IPS-NIHi7 (cell line): ENCODE results near the gene BRSK1.

Experiments
- DNase-seq: peaks from one replicate; pipeline ENCODE4 v3.0.0; 2012; ENCODE audit warnings: mixed read lengths; ENCODE audit errors: extremely low spot score

The BRSK1 gene

DNA sequence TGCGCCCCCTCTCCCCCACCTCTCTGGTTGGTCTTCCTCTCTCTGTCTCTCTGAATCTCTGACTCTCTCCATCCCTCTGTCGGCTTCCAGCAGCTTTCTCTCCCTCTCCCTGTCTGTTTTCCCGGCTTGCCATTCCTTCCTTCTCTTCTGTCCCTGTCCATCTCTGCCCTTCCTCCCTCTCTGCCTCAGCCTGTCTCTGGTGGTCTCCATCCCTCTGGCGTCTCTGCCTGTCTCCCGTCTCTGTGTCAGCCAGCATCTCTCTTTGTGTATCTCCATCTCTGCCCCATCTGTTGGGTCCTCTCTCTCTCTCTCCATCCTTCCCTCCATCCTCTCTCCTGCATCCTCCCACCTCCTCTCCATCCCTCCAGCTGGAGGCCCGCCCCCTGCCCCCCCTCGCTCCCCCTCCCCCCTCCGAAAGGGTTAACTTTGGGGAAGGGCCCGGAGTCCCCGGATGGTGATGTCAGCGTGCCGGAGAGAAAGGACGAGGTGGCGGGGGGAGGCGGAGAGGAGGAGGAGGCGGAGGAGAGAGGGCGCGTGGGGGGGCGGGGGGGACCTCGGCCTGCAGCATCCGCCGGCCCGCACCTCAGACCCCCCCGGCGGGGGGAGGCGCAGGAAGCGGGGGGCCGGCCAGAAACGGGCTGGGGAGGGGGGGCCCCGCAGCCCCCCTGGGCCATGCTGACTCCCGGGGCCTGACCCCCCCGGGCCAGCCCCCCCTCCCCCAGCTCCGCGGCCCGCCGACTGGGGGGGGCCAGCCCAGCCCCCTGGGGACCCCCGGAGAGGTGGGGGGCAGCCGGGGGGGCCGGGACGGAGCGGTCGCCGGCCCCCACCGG lies at the start of gene BRSK1:
Gene BRSK1 (plus strand): TSS at position 450 of the 830 bp plus-strand sequence. CDS start 446 bp downstream, outside the sequence.
- peak; percentile 76 for DNase-seq

DNA sequence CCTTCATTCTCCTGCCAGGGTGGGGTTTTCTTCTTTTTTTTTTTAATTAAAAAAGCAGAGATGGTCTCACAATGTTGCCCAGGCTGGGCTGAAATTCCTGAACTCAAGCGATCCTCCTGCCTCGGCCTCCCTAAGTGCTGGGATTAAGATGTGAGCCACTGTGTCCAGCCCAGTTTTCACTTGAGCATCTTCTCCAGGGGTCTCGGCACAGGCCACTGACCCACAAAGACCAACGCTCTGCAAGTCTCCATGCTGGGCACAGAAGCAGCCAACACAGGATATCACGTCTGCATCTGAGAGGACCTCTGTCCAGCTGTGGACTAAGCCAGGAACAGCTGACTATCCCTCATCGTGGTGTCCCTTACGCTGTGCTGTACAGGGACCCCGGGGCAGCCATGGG lies 45.8 kb upstream of the BRSK1 start:
- no peak for DNase-seq

DNA sequence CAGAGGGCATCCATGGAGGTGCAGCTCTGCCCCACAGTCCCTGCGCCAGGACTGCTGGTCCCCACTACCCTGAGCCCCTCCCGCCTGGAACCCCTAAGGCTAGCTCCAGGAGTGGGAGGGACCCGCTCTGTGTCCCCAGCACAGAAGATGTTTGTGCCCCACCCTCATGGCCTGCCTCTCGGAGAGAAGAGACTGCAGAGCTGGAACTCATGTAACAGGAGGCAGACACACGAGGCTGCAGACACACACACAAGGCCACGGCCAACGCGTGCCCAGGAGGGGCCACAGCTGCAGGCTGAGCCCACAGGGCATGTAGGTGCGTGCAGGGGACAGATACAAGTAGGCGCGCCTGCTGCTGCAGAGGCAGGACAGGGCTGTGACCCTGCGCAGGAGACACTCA lies 44.8 kb upstream of the BRSK1 start:
- DNase-seq: no peak

DNA sequence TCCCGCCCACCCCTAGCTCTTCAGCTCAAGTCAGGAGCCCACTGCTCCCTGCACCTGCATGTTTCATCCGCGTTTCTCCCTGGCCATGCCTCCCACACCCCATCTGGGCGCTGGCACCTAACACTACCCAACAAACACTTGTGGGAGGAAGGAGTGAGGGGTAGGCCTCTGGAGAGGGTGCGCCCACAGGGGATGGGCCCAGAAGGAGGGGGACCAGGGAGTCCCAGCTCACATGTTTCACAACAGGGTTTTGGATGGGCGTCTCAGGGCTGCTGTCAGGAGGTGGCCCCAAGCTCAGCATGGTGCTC lies 43.1 kb upstream of the BRSK1 start:
- DNase-seq: no peak

DNA sequence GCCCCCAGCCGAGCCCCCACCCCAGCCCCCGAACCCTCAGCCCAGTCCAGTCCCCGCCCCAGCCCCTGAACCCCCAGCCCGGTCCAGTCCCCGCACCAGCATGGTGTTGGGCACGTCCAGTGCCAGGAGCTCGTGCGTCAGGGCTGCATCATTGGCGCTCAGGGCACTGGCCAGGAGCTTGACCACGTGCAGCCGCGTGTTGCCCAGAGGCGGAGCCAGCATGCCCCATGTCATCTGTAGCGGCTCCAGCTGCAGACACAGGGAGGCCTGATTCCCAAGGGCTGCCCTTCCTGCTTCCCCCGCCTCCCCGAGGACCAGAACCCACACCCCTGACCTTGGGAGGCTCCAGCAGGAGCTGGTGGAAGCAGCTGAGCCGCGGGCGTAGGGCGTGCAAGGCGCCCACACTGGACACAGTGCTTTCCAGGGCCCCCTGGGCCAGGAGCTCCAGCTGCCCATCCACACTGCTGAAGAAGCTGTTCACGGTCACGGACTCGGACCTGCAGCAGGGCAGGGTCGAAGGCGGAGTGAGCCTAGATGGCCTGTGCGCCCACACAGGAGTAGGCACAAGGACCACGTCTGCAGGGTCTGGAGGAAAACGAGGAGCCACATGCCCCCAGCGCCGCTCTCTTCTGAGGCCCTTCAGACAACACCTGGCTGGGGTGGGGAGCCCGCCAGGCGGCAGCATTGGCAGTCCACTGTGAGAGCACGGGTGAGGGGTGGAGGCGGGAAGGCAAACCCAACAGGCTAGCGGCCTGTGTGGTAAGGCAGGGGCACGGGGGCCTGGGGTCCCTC lies 42.5 kb upstream of the BRSK1 start:
- DNase-seq: no peak

DNA sequence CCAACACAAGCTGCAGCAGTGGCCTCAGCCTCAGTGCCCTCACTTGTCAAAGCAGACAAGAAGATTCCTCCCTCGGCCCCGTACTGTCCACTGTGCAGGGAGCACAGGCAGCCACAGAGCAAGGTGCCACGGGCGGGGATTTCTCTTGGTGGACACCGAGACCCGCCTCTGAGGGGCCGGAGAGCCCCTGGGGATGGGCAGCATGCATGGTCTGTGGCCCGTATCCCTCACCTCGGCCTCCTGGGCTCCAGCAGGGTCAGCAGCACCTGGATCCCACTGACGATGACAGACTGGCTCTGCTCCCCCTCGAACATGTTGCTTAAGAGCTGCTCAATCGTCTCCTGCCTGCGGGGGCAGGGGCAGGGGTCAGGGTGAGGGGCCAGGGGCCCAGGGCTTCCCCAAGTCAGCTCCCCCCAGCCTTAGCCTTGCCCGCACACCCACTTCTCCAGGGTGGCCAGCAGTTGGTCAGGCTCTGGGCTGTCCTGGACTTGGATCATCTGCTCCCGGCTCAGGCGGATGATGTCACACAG lies 41.8 kb upstream of the BRSK1 start:
- DNase-seq: no peak

DNA sequence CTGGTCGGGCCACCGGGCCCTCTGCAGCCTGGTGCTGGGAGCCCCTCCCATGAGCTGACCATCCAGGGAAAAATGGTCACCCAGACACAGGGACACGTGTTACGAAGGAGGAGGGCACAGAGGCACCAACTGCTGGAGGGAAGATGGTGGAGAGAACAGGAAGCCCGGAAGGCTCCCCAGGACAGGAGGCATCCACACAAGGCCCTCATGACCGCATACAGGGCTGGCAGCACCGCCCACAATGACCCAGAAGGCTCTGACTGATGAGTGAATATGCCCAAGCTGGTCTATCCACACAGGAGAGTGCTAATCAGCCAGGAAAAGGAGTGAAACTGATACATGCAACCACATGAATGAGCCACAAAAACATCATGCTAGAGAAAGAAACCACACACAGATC lies 41.3 kb upstream of the BRSK1 start:
- no peak for DNase-seq

DNA sequence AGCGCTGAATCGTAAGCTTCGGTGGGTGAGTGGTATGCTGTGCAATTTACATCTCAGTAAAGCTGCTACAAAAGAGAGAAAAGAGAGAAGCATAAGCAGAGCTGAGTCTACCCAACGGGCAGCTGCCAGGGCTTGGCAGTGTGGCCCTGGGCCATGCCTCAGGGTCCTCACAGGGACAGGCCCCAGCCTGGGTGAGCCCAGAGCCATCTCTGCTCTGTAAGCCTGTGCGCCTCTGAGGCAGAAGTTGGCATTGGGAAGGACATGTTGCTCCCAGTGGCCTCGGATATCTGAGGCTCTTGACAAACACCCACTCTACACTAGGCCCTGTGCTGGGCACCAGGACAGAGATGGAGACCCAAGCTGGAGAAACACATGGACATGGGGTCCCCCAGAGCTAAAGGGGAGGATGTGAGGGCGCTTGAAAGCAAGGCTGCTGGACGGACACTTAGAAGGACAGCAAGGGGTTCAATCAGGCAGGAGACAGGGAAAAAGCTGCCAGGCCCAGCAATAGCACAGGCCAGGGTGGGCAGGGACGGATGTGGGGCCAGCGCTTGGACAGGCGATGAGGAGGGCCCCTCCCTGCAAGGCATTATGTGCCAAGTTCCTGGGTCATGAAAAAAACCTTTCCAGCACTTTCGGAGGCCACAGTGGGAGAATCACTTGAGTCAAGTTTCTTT lies 39.7 kb upstream of the BRSK1 start:
- no peak for DNase-seq

DNA sequence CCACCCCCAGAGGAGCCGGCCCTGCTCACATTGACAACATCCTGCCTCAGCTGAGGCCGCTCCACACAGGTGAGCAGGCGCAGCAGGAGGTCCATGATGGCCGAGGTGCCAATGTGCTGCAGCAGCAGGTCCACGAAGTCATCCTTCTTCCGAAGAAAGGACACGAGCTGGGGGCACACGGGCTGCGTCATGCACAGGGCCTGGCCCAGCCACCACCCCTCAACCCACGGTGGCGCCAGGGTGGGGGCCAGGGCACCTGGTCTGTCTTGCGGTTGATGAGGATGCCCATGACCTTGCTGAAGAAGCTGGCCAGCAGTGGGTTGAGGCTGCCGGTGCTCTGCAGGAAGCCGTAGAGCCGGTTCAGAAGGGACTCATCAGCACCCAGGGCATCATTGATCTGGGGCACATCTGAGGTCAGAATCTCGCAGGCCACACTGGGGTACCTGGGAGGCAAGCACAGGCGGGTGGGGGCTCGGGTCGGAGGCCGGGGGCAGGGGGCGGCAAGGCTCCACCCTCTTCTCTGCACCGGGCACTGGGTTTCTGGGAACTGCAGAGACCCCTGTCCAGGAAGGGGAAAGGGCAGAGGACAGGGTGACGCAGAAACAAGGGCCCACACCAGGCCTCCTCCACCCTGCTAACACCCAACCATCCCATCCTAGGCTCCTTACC lies 38.4 kb upstream of the BRSK1 start:
- no peak for DNase-seq

DNA sequence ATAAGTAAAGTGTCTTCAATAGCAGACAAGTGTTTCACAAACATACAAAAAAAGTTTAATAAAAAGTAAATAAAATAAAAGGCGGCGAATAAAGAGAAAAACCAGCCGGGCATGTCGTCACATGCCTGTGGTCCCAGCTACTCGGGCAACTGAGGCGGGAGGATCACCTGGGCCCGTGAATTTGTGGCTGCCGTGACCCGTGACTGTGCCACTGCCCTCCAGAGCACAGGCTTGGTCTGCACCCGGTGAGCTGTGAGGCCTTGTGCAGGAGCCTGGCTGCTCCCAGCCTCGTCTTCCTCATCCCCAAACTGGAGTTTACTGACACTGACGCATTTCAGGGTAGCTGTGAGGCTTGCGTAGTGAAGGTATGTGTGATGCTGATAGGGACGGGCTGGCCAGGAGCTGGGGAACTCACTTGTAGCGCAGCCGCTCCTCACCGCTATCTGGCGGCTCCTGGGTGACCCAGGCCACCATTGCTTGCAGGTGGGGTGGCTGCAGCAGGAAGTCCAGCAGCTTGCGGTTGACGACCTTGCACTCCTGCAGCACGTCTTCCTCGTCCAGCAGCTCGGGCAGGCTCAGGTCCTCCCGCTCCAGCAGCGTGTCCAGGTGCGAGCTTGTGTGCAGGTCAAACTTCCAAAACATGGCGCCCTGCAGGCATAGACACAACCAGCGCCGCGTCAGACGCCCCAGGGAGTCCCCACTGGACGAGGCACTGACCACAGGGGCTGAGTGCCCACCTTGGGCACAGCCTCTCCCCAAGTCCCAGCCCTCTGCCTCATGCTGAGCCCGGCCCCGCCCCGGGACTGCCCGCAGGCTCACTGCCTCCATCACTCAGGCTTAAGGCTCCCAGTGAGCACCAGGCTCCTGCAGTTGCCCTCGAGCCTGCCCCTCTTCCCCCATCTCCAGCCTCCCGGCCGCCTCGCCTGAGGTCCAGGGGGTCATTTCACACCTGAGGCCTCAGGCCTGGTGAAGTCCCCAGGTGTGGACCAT lies 37.0 kb upstream of the BRSK1 start:
- no peak for DNase-seq

DNA sequence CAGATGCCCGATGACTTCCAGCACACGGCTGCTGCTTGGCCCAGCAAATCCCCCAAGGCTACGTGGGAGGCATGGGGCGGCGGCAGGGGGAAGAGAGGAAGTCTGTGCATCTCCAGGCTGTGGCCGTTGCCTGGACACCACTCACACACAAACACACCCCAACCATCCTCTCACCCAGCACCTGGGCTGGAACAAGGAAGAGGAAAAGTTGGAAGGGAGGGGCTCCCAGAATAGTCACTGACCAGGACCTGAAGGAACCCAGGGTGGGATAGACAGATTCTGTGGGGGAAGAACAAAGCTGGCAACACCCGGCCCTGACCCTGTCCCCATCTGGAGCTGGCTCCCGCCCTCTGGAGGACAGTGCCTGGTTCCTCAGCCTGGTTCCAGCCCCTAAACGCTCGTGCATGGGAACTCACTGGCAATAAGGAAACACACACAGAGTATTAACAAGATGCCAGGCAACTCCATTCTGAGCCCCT lies 36.1 kb upstream of the BRSK1 start:
- DNase-seq: no peak

DNA sequence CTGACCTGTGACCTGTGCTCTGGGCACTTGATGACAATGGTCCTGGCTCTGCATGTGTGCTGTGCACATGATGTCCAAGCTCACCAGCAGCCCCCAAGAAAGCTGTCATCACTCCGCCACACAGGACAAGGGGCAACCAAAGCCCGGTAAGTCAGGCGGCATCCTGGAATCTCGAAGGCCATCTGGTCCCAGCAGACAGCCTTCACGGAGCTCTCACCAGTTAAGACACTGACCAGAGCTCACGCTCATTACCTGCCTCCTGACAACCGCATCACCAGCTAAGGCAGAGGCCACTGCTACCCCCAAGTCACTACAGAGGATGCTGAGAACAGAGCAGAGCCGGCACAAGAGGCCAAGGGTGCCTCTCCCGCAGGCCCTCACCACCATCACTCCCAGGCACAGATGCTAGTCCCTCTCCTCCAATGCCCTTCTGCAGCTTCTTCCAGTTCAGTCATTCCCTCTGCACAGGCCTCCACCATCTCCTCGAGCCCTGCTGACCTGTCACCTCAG lies 35.6 kb upstream of the BRSK1 start:
- no peak for DNase-seq

DNA sequence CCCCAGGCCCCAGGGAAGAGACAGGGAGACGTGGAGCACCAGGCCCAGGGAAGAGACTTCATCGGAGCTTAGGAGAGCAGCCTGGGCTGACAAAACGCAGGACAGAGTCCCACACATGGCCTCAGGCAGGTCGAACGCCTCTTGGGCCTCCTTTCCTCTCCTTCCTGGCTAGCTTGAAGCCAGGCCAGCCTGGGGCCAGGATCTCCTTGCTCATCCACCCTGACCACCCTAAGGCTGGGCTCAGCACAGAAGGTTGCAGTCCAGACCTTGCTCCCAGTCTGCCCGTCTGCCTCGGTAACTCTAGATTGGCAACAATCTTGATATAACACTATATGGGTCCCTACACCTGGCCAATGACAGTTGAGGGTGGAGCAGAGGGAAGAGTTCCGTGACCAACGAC lies 35.1 kb upstream of the BRSK1 start:
- no peak for DNase-seq

DNA sequence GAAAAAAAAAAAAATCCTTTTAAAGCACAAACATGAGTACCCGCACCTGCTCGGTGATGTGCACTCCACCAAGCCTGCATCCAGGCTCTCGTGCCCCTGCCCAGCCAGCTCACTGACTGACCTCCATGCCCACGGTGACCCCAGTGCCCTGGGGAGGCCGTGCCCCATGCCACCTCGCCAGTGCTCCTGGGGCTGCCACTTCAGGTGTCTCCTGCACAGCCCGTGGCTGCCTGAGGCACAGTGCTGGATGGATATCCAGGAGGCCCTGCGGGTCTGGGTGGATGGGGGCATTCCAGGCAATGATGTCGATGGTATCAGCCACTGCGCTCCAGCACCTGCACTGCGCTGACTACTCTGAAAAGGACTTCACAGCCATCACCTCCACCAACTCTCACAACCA lies 34.0 kb upstream of the BRSK1 start:
- no peak for DNase-seq

DNA sequence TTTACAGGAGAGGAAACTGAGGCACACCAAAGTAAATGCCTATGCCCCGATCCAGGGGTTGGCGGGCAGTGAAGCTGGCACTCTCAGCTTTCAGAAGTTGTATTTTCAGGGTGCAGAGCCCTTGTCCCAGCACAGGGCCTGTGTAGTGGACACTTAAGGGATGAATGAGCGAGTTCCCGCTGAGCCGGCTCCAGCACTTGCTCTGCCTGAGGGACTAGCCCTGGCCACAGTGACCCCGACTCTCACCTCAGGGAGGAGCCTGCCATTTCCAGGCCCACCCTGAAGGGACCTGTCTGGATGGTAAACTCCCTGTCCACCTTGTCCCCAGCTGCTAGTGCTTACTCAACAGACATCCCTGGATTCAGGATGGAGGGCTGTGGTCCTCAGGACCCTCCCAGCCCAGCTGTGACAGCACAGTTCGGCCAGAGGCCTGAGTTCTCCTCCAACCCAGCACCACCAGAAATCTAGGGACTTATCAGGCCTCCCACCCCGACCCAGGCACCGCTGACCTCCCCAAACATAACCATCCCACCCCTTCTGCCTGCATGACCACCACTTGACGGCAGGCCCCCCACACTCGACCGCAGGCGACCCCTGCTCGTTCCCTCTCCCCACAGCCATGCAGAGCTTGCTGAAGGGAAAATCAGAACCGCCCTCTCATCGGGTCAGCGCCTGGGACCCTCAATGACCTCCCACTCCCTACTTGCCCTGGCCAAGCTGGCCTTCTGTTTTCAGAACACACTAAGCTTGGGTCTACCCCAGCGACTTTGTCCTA lies 33.3 kb upstream of the BRSK1 start:
- DNase-seq: no peak

DNA sequence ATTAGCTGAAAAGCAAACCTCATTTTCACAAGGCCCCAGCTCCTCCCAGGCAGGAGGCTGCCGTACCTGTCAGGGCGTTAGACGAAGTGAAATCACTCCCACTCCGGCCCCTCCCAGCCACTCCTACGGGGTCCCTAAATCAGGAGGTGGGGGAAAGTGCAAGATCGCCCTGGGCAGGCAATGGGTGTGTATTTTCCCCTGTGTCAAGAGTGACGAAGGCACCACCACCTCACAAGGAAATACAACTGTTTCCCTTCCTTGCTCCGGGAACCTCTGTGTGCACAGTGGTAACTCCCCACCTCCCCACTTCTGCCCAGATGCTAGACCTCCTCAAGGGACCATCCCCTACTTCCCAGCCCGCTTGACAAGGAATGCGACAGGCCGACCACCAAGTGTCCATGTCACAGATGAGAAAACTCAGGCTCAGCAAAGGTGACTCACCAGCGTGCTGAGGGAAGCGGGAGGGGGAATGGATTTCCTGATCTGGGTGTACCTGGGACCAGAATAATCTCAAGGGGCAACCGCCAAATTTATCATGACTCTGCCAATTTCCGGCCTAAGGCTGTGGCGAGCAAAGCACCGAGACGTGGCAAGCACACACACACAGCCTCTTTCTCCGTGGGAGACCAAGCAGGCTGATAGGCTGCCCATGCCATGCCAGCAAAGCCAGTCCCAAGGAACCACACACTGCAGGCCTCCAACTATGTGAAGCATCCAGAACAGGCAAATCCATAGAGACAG lies 32.3 kb upstream of the BRSK1 start:
- DNase-seq: no peak

DNA sequence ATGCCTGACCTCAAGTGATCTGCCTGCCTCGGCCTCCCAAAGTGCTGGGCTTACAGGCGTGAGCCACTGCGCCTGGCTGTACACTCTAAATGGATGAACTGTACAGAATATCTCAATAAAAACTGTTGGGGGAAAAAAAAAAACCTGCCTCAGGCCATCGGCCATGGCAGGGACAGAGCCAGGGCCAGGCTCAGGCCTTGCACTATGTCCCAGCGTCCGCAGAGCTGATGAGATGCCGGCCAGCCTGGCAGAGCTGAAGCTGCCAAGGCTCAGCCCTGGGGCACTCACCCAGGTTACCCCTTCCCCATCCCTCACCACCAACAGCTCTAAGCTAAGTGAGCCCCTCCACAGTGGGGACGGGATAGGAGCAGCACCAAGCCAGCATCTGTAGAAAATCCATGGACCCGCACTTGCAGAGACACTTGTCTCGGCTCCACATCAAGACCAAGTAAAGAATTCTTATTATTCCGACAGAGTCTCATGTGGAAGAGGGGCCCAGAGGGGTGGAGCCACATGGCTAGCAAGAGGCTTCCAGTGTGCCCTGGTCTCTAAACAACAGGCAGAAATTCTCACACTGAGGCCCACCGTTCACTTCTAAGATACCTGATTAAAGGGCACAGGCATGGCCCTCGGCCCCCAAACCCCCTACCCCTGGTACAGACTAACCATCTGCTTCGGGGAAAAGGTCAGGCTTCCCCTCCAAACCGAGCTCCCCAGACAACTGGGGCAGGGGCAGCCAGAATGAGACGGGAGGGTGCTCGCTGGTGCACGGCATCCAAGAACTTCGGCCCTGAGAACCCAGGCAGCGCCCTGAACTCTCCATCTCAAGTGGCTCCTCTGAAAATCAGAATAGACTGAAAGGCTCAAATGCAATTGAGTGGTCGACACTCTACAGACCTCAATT lies 30.8 kb upstream of the BRSK1 start:
- no peak for DNase-seq
